Measurements from ENCODE around the gene ASNSD1.
A peak's percentile ranks its signal among the peaks of the same experiment; 100 is the strongest.
"Not testable (repeated sequence)": the region's sequence is repeated elsewhere in the genome, so short reads cannot be mapped to it uniquely, and the experiment has no call there.

Gene ASNSD1

GRCh38 chr2:189685540-189686229 lies 24.4 kb downstream of the ASNSD1 start:
- no peak for DNase-seq (ENCODE audit: low spot score)

GRCh38 chr2:189687796-189688195 lies 26.5 kb downstream of the ASNSD1 start:
- DNase-seq (ENCODE audit: low spot score): not testable (repeated sequence)

GRCh38 chr2:189696223-189696622 lies 35.0 kb downstream of the ASNSD1 start:
- no peak for DNase-seq (ENCODE audit: low spot score)

GRCh38 chr2:189698020-189698887 lies 37.0 kb downstream of the ASNSD1 start:
- DNase-seq (ENCODE audit: low spot score): peak; percentile 40

- DNase-seq (ENCODE audit: low spot score): no peak
These were observed 39.4 kb downstream of the ASNSD1 start for GRCh38 chr2:189700681-189701080.

GRCh38 chr2:189702071-189702470 lies 40.8 kb downstream of the ASNSD1 start:
- DNase-seq (ENCODE audit: low spot score): no peak

- DNase-seq (ENCODE audit: low spot score): no peak
These were observed 48.4 kb downstream of the ASNSD1 start for GRCh38 chr2:189709501-189710221.

- DNase-seq (ENCODE audit: low spot score): not testable (repeated sequence)
These were observed 56.3 kb downstream of the ASNSD1 start for GRCh38 chr2:189717593-189717992.

- DNase-seq (ENCODE audit: low spot score): no peak
These were observed 58.3 kb downstream of the ASNSD1 start for GRCh38 chr2:189719571-189719970.
